ENCODE results near the gene GLYR1.
A peak's percentile ranks its signal among the peaks of the same experiment; 100 is the strongest.

DNA sequence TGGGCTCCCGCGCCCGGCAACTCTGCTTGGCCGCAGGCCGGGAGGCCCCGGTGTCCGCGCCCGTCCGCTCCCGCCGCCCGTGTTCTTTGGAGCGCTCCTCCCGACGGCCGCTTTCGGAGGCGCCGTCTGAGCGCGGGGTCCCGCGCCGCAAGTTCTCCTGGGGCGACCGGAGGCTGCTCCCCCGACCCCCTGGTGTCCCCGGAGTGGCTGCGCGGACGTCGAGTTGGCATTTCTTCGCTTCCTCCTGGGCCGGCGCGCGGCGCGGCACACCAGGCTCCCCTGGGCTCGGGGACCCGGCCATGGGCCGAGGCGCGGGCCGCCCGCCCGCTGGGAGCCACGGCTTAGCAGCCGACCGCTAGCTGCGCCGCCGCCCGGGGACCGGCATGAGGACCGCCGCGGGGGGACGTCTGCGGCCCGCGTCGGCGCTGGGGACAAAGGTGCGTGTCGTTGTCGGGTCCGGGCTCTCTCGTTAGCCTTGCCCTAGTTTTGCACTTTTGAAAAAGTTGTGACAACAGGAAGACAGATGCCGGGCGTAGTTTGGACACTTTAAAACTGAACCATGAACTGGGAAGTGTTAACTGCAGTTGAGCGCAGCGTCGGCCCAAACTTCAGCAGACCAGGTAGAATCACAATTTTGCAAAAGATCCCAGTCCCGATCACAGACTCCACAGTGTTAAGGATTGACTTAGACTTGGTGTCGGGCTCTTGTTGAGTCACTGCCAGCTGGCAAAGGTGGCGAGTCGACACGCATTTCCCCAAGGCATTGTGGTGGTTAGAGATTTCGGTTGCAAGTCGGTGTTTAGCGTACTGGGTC, 893 bp upstream of the GLYR1 start:
- TF ChIP-seq, protein P1, sequence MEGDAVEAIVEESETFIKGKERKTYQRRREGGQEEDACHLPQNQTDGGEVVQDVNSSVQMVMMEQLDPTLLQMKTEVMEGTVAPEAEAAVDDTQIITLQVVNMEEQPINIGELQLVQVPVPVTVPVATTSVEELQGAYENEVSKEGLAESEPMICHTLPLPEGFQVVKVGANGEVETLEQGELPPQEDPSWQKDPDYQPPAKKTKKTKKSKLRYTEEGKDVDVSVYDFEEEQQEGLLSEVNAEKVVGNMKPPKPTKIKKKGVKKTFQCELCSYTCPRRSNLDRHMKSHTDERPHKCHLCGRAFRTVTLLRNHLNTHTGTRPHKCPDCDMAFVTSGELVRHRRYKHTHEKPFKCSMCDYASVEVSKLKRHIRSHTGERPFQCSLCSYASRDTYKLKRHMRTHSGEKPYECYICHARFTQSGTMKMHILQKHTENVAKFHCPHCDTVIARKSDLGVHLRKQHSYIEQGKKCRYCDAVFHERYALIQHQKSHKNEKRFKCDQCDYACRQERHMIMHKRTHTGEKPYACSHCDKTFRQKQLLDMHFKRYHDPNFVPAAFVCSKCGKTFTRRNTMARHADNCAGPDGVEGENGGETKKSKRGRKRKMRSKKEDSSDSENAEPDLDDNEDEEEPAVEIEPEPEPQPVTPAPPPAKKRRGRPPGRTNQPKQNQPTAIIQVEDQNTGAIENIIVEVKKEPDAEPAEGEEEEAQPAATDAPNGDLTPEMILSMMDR (IDR thresholded peaks at IDR 0.05): peak in 1 of 6 experiments; percentile 14
- no peak for TF ChIP-seq POLR2A (IDR thresholded peaks at IDR 0.05)
